ENCODE data around the gene HSD11B1.

The HSD11B1 gene

DNA sequence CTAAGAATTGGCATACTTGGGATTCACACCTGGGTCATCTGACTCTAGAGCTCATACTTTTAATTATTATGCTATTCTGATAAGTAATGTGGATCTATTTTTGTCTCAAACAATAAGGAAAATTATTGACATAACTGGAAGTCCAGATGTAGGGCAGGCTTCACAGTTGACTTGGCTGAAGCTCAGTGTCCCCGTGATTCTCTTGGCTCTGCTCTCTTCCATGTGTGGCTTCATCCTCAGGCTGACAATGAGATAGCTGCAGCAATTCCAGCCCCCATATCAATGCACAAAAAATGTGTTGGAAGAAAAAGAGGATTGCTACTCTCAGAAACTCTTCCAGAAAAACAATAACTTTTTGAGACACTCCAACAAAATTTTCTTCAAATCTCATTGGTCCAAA, 23.8 kb downstream of the HSD11B1 start:
- no peak overlapping the region for H3K4me3 ChIP-seq (ENCODE audit: low read depth, low read length)
- DNase-seq (ENCODE audit: low read depth), result no peak
- TF ChIP-seq, protein P1, sequence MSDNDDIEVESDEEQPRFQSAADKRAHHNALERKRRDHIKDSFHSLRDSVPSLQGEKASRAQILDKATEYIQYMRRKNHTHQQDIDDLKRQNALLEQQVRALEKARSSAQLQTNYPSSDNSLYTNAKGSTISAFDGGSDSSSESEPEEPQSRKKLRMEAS (IDR thresholded peaks at IDR 0.05; ENCODE audit: low read depth, low read length), result no peak
- TF ChIP-seq, protein P2, sequence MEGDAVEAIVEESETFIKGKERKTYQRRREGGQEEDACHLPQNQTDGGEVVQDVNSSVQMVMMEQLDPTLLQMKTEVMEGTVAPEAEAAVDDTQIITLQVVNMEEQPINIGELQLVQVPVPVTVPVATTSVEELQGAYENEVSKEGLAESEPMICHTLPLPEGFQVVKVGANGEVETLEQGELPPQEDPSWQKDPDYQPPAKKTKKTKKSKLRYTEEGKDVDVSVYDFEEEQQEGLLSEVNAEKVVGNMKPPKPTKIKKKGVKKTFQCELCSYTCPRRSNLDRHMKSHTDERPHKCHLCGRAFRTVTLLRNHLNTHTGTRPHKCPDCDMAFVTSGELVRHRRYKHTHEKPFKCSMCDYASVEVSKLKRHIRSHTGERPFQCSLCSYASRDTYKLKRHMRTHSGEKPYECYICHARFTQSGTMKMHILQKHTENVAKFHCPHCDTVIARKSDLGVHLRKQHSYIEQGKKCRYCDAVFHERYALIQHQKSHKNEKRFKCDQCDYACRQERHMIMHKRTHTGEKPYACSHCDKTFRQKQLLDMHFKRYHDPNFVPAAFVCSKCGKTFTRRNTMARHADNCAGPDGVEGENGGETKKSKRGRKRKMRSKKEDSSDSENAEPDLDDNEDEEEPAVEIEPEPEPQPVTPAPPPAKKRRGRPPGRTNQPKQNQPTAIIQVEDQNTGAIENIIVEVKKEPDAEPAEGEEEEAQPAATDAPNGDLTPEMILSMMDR (IDR thresholded peaks at IDR 0.05; ENCODE audit: low read depth, low read length), result no peak
- no peak for TF ChIP-seq POLR2A (IDR thresholded peaks at IDR 0.05; ENCODE audit: extremely low read depth, insufficient read length)

DNA sequence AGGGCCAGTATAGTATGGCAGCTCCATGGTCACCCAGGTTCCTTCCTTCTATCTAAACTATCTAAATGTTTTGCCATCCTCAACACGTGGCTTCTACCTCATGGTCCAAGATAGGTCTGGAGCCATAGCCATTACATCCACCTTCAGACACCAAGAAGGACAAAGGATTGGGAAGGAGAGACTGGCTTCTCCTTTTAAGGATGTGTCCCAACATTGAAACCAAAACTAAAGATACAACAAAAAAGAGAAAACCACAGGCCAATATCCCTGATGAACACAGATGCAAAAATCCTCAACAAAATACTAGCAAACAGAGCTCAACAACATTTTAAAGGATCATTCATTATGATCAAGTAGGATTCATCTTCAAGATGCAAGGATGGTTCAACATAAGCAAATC, 24.8 kb downstream of the HSD11B1 start:
- H3K4me3 ChIP-seq (ENCODE audit: low read depth, low read length), result no peak overlapping the region
- TF ChIP-seq POLR2A (IDR thresholded peaks at IDR 0.05; ENCODE audit: extremely low read depth, insufficient read length) (no peak), MYC (IDR thresholded peaks at IDR 0.05; ENCODE audit: low read depth, low read length) (no peak)
- TF ChIP-seq, protein P1 (IDR thresholded peaks at IDR 0.05; ENCODE audit: low read depth, low read length), result no peak
- TF ChIP-seq, protein P2 (IDR thresholded peaks at IDR 0.05; ENCODE audit: low read depth, low read length), result no peak
- no peak for DNase-seq (ENCODE audit: low read depth)

DNA sequence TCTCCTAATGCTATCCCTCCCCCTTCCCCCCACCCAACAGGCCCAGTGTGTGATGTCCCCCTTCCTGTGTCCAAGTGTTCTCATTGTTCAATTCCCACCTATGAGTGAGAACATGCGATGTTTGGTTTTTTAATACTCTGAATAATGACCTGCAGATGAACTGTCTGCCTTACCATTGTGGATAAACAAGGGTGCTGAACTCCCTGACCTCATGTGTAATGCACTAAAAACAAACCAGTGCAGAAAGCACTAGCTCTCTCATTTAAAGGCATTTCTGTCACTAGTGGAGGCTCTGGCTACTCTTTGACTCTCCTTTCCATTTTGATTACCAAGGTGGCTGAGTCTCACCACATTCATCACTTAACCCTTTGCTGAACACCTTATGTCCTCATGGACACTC, 28.1 kb downstream of the HSD11B1 start:
- no peak for DNase-seq (ENCODE audit: low read depth)
- no peak overlapping the region for H3K4me3 ChIP-seq (ENCODE audit: low read depth, low read length)
- TF ChIP-seq, protein P2 (IDR thresholded peaks at IDR 0.05; ENCODE audit: low read depth, low read length), result no peak
- TF ChIP-seq, protein P1 (IDR thresholded peaks at IDR 0.05; ENCODE audit: low read depth, low read length), result no peak
- TF ChIP-seq MYC (IDR thresholded peaks at IDR 0.05; ENCODE audit: low read depth, low read length), result no peak
- no peak for TF ChIP-seq POLR2A (IDR thresholded peaks at IDR 0.05; ENCODE audit: extremely low read depth, insufficient read length)

DNA sequence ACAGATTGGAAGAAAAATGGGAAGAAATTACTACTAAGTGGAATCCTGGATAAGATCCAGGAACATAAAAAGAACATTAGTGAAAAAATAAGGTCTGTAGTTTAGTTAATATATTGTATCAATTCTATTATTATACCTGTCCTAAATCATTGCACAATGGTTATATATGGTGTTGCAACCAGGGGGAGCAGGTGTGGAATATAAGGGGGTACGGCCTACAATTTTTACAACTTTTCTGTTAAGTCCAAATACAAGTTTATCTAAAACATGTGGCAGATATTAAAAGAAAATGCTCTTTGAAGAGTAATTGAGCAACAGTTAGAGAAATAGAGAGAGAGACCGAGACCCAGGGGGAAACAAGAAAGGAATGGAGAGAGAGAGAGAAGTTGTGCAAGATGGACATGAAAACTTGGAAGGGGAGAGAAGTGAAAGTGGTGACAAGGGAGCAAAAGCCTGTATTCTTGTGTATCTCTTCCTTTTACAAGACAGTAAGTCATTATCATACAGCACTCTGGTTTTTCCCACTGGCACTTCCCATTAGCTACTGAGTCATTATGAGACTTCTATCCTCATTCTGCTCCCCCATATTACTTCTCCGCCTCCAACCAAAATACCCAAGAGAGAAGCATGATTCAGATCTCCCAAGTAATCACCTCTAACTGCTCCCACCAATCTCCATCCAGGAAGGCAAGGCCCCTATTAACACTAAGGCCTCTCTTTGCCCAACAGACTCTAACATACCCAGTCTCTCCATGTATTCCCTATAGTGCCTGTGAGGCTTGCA, 29.0 kb downstream of the HSD11B1 start:
- no peak for DNase-seq (ENCODE audit: low read depth)
- TF ChIP-seq, protein P2 (IDR thresholded peaks at IDR 0.05; ENCODE audit: low read depth, low read length), result no peak
- no peak for TF ChIP-seq POLR2A (IDR thresholded peaks at IDR 0.05; ENCODE audit: extremely low read depth, insufficient read length)
- TF ChIP-seq, protein P1 (IDR thresholded peaks at IDR 0.05; ENCODE audit: low read depth, low read length), result no peak
- TF ChIP-seq MYC (IDR thresholded peaks at IDR 0.05; ENCODE audit: low read depth, low read length), result no peak
- no peak overlapping the region for H3K4me3 ChIP-seq (ENCODE audit: low read depth, low read length)

DNA sequence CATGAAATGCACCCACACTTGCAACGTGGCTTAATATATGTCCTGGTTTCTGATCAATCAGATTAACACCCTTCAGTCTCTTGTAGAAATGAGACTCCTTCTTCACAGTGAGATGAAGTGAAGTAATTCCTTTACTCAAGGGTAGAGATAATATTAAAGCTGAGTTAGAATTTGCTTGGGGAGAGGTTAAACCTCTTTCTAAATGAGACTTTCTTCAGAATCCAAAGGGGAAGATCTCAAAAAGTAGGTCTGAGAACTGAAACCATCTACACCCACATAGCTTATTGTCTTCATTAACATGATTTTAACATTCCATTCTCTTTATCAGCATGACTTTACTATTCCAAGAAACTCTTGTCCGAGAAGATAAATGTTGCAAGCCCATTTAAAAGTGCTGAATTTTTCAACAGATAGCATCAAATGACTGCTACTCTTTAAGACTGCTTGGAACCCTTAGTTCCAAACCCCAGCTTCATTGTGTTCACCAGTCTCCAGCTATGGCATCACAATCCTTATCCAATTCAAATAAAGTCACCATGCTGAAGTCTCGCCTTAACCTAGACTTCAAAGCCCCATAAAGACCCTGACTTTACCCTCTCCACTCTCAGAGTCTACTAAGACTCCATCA, 32.0 kb downstream of the HSD11B1 start:
- TF ChIP-seq POLR2A (IDR thresholded peaks at IDR 0.05; ENCODE audit: extremely low read depth, insufficient read length), result no peak
- TF ChIP-seq MYC (IDR thresholded peaks at IDR 0.05; ENCODE audit: low read depth, low read length), result no peak
- TF ChIP-seq, protein P2 (IDR thresholded peaks at IDR 0.05; ENCODE audit: low read depth, low read length), result no peak
- TF ChIP-seq, protein P1 (IDR thresholded peaks at IDR 0.05; ENCODE audit: low read depth, low read length), result no peak
- H3K4me3 ChIP-seq (ENCODE audit: low read depth, low read length), result no peak overlapping the region
- DNase-seq (ENCODE audit: low read depth), result no peak

All from NB4 (cell line).